ENCODE data around the gene LEPROT.

LEPROT gene

GRCh38 chr1:65386439-65386838 is 34.0 kb upstream of the LEPROT start:
- Histone ChIP-seq H3K36me3 (ENCODE audit: control insufficient read depth in 4 of 4, insufficient read depth in 4 of 4, low read length in 3 of 4) (peaks cover 0 to 72% (median 20%) of the 10 kb centered on the region in 4 experiments), H3K4me3 (ENCODE audit: control insufficient read depth in 1 of 7, extremely low read depth in 1 of 7, insufficient read depth in 4 of 7, low read depth in 2 of 7, low read length in 6 of 7) (no peak overlapping the region), H3K9me3 (ENCODE audit: control extremely low read depth in 1 of 5, control insufficient read depth in 4 of 5, insufficient read depth in 2 of 5, low read depth in 1 of 5, low read length in 4 of 5) (peaks cover 0 to 2% (median 0%) of the 10 kb centered on the region in 5 experiments), H3K4me1 (ENCODE audit: control extremely low read depth in 1 of 4, control insufficient read depth in 4 of 4, insufficient read depth in 4 of 4, low read length in 3 of 4) (no peaks in the 10 kb centered on the region), H3K27me3 (replicated peaks in 2 of 5; ENCODE audit: control insufficient read depth in 4 of 5, insufficient read depth in 5 of 5, low read length in 4 of 5) (no peaks in the 10 kb centered on the region), H3K27ac (ENCODE audit: insufficient read depth in 1 of 2, low read depth in 1 of 2, low read length in 2 of 2, poor library complexity in 1 of 2, severe bottlenecking in 2 of 2) (no peak overlapping the region)
- ChIA-PET CTCF (no interaction called here), POLR2A (no interaction called here)
- WGBS (ENCODE audit: insufficient coverage): 95% methylated on average over 2 of the region's 3 CpGs
- DNase-seq: no peak

- H3K4me1 ChIP-seq (ENCODE audit: control extremely low read depth in 1 of 4, control insufficient read depth in 4 of 4, insufficient read depth in 4 of 4, low read length in 3 of 4): no peaks in the 10 kb centered on the region
- DNase-seq: no peak
- no peak overlapping the region for H3K27ac ChIP-seq (ENCODE audit: insufficient read depth in 1 of 2, low read depth in 1 of 2, low read length in 2 of 2, poor library complexity in 1 of 2, severe bottlenecking in 2 of 2)
- CTCF ChIA-PET: no interaction called here
- no peaks in the 10 kb centered on the region for H3K27me3 ChIP-seq (replicated peaks in 2 of 5; ENCODE audit: control insufficient read depth in 4 of 5, insufficient read depth in 5 of 5, low read length in 4 of 5)
- H3K36me3 ChIP-seq (ENCODE audit: control insufficient read depth in 4 of 4, insufficient read depth in 4 of 4, low read length in 3 of 4): peaks cover 0 to 76% (median 20%) of the 10 kb centered on the region in 4 experiments
- 100% methylated on average over 1 of the region's 2 CpGs for WGBS (ENCODE audit: insufficient coverage)
- peaks cover 0 to 2% (median 0%) of the 10 kb centered on the region in 5 experiments for H3K9me3 ChIP-seq (ENCODE audit: control extremely low read depth in 1 of 5, control insufficient read depth in 4 of 5, insufficient read depth in 2 of 5, low read depth in 1 of 5, low read length in 4 of 5)
- H3K4me3 ChIP-seq (ENCODE audit: control insufficient read depth in 1 of 7, extremely low read depth in 1 of 7, insufficient read depth in 4 of 7, low read depth in 2 of 7, low read length in 6 of 7): no peak overlapping the region
- POLR2A ChIA-PET: no interaction called here
Observed at GRCh38 chr1:65387821-65388220, 32.6 kb upstream of the LEPROT start.

- no peak overlapping the region for H3K4me3 ChIP-seq (ENCODE audit: control insufficient read depth in 1 of 7, extremely low read depth in 1 of 7, insufficient read depth in 4 of 7, low read depth in 2 of 7, low read length in 6 of 7)
- no peaks in the 10 kb centered on the region for H3K4me1 ChIP-seq (ENCODE audit: control extremely low read depth in 1 of 4, control insufficient read depth in 4 of 4, insufficient read depth in 4 of 4, low read length in 3 of 4)
- WGBS (ENCODE audit: insufficient coverage): 100% methylated on average over 1 of the region's 3 CpGs
- H3K9me3 ChIP-seq (ENCODE audit: control extremely low read depth in 1 of 5, control insufficient read depth in 4 of 5, insufficient read depth in 2 of 5, low read depth in 1 of 5, low read length in 4 of 5): peaks cover 0 to 1% (median 0%) of the 10 kb centered on the region in 5 experiments
- no peak overlapping the region for H3K27ac ChIP-seq (ENCODE audit: insufficient read depth in 1 of 2, low read depth in 1 of 2, low read length in 2 of 2, poor library complexity in 1 of 2, severe bottlenecking in 2 of 2)
- POLR2A ChIA-PET: no interaction called here
- H3K27me3 ChIP-seq (replicated peaks in 2 of 5; ENCODE audit: control insufficient read depth in 4 of 5, insufficient read depth in 5 of 5, low read length in 4 of 5): no peaks in the 10 kb centered on the region
- H3K36me3 ChIP-seq (ENCODE audit: control insufficient read depth in 4 of 4, insufficient read depth in 4 of 4, low read length in 3 of 4): peaks cover 0 to 74% (median 17%) of the 10 kb centered on the region in 4 experiments
- no peak for DNase-seq
- CTCF ChIA-PET: no interaction called here
Observed at GRCh38 chr1:65388908-65389695, 31.4 kb upstream of the LEPROT start.

- Histone ChIP-seq H3K9me3 (ENCODE audit: control extremely low read depth in 1 of 5, control insufficient read depth in 4 of 5, insufficient read depth in 2 of 5, low read depth in 1 of 5, low read length in 4 of 5) (no peaks in the 10 kb centered on the region), H3K4me3 (ENCODE audit: control insufficient read depth in 1 of 7, extremely low read depth in 1 of 7, insufficient read depth in 4 of 7, low read depth in 2 of 7, low read length in 6 of 7) (no peak overlapping the region), H3K27me3 (replicated peaks in 2 of 5; ENCODE audit: control insufficient read depth in 4 of 5, insufficient read depth in 5 of 5, low read length in 4 of 5) (no peaks in the 10 kb centered on the region), H3K36me3 (ENCODE audit: control insufficient read depth in 4 of 4, insufficient read depth in 4 of 4, low read length in 3 of 4) (peaks cover 0 to 66% (median 15%) of the 10 kb centered on the region in 4 experiments), H3K27ac (ENCODE audit: insufficient read depth in 1 of 2, low read depth in 1 of 2, low read length in 2 of 2, poor library complexity in 1 of 2, severe bottlenecking in 2 of 2) (no peak overlapping the region), H3K4me1 (ENCODE audit: control extremely low read depth in 1 of 4, control insufficient read depth in 4 of 4, insufficient read depth in 4 of 4, low read length in 3 of 4) (no peaks in the 10 kb centered on the region)
- WGBS (ENCODE audit: insufficient coverage): 92% methylated on average over 6 of the region's 7 CpGs
- no peak for DNase-seq
- ChIA-PET POLR2A (no interaction called here), CTCF (interaction anchor here (1.2 kb wide), 1 partner anchor 182 kb away, joined by 3 read pairs; no protein-coding TSS in a partner anchor)
Observed at GRCh38 chr1:65392497-65392896, 28.0 kb upstream of the LEPROT start.

GRCh38 chr1:65393347-65393746 is 27.1 kb upstream of the LEPROT start:
- Histone ChIP-seq H3K27me3 (replicated peaks in 2 of 5; ENCODE audit: control insufficient read depth in 4 of 5, insufficient read depth in 5 of 5, low read length in 4 of 5) (no peaks in the 10 kb centered on the region), H3K4me3 (ENCODE audit: control insufficient read depth in 1 of 7, extremely low read depth in 1 of 7, insufficient read depth in 4 of 7, low read depth in 2 of 7, low read length in 6 of 7) (no peak overlapping the region), H3K9me3 (ENCODE audit: control extremely low read depth in 1 of 5, control insufficient read depth in 4 of 5, insufficient read depth in 2 of 5, low read depth in 1 of 5, low read length in 4 of 5) (no peaks in the 10 kb centered on the region), H3K4me1 (ENCODE audit: control extremely low read depth in 1 of 4, control insufficient read depth in 4 of 4, insufficient read depth in 4 of 4, low read length in 3 of 4) (no peaks in the 10 kb centered on the region), H3K36me3 (ENCODE audit: control insufficient read depth in 4 of 4, insufficient read depth in 4 of 4, low read length in 3 of 4) (peaks cover 0 to 58% (median 15%) of the 10 kb centered on the region in 4 experiments), H3K27ac (ENCODE audit: insufficient read depth in 1 of 2, low read depth in 1 of 2, low read length in 2 of 2, poor library complexity in 1 of 2, severe bottlenecking in 2 of 2) (no peak overlapping the region)
- ChIA-PET POLR2A (no interaction called here), CTCF (interaction anchor here (1.2 kb wide), 1 partner anchor 182 kb away, joined by 3 read pairs; no protein-coding TSS in a partner anchor)
- DNase-seq: peak in 1 of 3 donors; percentile 27
- WGBS (ENCODE audit: insufficient coverage): no CpG with 5 or more reads among the region's 2 CpGs

- POLR2A ChIA-PET: no interaction called here
- peaks cover 0 to 58% (median 15%) of the 10 kb centered on the region in 4 experiments for H3K36me3 ChIP-seq (ENCODE audit: control insufficient read depth in 4 of 4, insufficient read depth in 4 of 4, low read length in 3 of 4)
- CTCF ChIA-PET: no interaction called here
- no peak overlapping the region for H3K27ac ChIP-seq (ENCODE audit: insufficient read depth in 1 of 2, low read depth in 1 of 2, low read length in 2 of 2, poor library complexity in 1 of 2, severe bottlenecking in 2 of 2)
- H3K4me3 ChIP-seq (ENCODE audit: control insufficient read depth in 1 of 7, extremely low read depth in 1 of 7, insufficient read depth in 4 of 7, low read depth in 2 of 7, low read length in 6 of 7): no peak overlapping the region
- DNase-seq: no peak
- WGBS (ENCODE audit: insufficient coverage): 100% methylated on average over 1 of the region's 1 CpG
- H3K4me1 ChIP-seq (ENCODE audit: control extremely low read depth in 1 of 4, control insufficient read depth in 4 of 4, insufficient read depth in 4 of 4, low read length in 3 of 4): no peaks in the 10 kb centered on the region
- H3K27me3 ChIP-seq (replicated peaks in 2 of 5; ENCODE audit: control insufficient read depth in 4 of 5, insufficient read depth in 5 of 5, low read length in 4 of 5): no peaks in the 10 kb centered on the region
- no peaks in the 10 kb centered on the region for H3K9me3 ChIP-seq (ENCODE audit: control extremely low read depth in 1 of 5, control insufficient read depth in 4 of 5, insufficient read depth in 2 of 5, low read depth in 1 of 5, low read length in 4 of 5)
Observed at GRCh38 chr1:65393928-65394327, 26.5 kb upstream of the LEPROT start.

GRCh38 chr1:65395887-65396612 is 24.4 kb upstream of the LEPROT start:
- H3K9me3 ChIP-seq (ENCODE audit: control extremely low read depth in 1 of 5, control insufficient read depth in 4 of 5, insufficient read depth in 2 of 5, low read depth in 1 of 5, low read length in 4 of 5): no peaks in the 10 kb centered on the region
- H3K27ac ChIP-seq (ENCODE audit: insufficient read depth in 1 of 2, low read depth in 1 of 2, low read length in 2 of 2, poor library complexity in 1 of 2, severe bottlenecking in 2 of 2): no peak overlapping the region
- peaks cover 0 to 42% (median 12%) of the 10 kb centered on the region in 4 experiments for H3K36me3 ChIP-seq (ENCODE audit: control insufficient read depth in 4 of 4, insufficient read depth in 4 of 4, low read length in 3 of 4)
- H3K27me3 ChIP-seq (replicated peaks in 2 of 5; ENCODE audit: control insufficient read depth in 4 of 5, insufficient read depth in 5 of 5, low read length in 4 of 5): no peaks in the 10 kb centered on the region
- POLR2A ChIA-PET: no interaction called here
- DNase-seq: no peak
- no peak overlapping the region for H3K4me3 ChIP-seq (ENCODE audit: control insufficient read depth in 1 of 7, extremely low read depth in 1 of 7, insufficient read depth in 4 of 7, low read depth in 2 of 7, low read length in 6 of 7)
- H3K4me1 ChIP-seq (ENCODE audit: control extremely low read depth in 1 of 4, control insufficient read depth in 4 of 4, insufficient read depth in 4 of 4, low read length in 3 of 4): peaks cover 0 to 5% (median 0%) of the 10 kb centered on the region in 4 experiments
- CTCF ChIA-PET: no interaction called here
- 100% methylated on average over 3 of the region's 3 CpGs for WGBS (ENCODE audit: insufficient coverage)
